Measurements from ENCODE around the gene IL1RAPL1.

DNA sequence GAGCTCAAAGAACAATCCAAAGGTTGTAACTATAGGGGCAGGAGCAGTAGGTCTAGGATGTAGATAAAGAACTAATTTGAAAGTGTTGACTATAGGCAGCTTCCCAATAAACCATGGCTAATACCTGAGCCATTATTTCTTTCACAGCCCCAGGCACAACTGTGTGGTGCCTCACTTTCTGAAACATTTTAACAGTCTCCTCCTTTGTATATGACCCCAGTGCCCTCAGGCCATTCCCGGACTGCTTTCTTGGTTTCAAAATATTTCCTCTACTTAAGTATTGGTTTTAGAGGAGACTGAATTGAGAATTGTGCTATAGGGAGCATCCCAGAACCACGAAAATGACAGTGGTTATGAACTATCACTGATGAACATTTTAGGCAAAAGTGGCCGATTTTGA lies 728.7 kb downstream of the IL1RAPL1 start:
- TF ChIP-seq, protein P1, sequence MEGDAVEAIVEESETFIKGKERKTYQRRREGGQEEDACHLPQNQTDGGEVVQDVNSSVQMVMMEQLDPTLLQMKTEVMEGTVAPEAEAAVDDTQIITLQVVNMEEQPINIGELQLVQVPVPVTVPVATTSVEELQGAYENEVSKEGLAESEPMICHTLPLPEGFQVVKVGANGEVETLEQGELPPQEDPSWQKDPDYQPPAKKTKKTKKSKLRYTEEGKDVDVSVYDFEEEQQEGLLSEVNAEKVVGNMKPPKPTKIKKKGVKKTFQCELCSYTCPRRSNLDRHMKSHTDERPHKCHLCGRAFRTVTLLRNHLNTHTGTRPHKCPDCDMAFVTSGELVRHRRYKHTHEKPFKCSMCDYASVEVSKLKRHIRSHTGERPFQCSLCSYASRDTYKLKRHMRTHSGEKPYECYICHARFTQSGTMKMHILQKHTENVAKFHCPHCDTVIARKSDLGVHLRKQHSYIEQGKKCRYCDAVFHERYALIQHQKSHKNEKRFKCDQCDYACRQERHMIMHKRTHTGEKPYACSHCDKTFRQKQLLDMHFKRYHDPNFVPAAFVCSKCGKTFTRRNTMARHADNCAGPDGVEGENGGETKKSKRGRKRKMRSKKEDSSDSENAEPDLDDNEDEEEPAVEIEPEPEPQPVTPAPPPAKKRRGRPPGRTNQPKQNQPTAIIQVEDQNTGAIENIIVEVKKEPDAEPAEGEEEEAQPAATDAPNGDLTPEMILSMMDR (conservative IDR thresholded peaks at IDR 0.05), result no peak
- no peak for TF ChIP-seq ZFX (IDR thresholded peaks at IDR 0.05)

Data from C4-2B (cell line).